H1 (cell line): ENCODE data around the gene BTK. TPM values are rescaled to one million over a fixed set of nuclear protein-coding genes. Genes with fewer than 3 reads are reported as not detected.

Experiments used
- CTCF ChIA-PET: fragments of 300-600 bp; sonication (Branson Sonifier 250); formaldehyde crosslinking; loops from one replicate; lab custom pipeline; 2021; ENCODE audit not compliant: partially characterized antibody; lab: Charles Lee
- POLR2A ChIA-PET: fragments of 300-600 bp; sonication (Branson Sonifier 250); formaldehyde crosslinking; loops from one replicate; lab custom pipeline; 2021; ENCODE audit warnings: inconsistent platforms; ENCODE audit not compliant: partially characterized antibody; lab: Charles Lee
- DNase-seq, 2 experiments: peaks; one replicate each; pipeline versions ENCODE4 v3.0.0 to v3.0.0-alpha.2; 2010 to 2022; ENCODE audit warnings: low spot score in 2 of 2, low read depth in 1 of 2, mixed read lengths in 1 of 2
- FAIRE-seq: peaks from 2 replicates; lab custom pipeline; 2011; peaks lifted over from hg19 to GRCh38; lab: Jason Lieb, UNC
- H2AFZ ChIP-seq: 2 replicates; pipeline ENCODE4 v1.8.1; 2012; ENCODE audit warnings: low read length, inconsistent platforms
- H2AK5ac ChIP-seq: 2 replicates; pipeline ENCODE4 v1.6.1; 2013; ENCODE audit warnings: low read depth, low read length
- H2BK120ac ChIP-seq: replicated peaks from 2 replicates; pipeline ENCODE3; 2013; ENCODE audit warnings: low read depth, low read length, inconsistent platforms
- H2BK12ac ChIP-seq: 2 replicates; pipeline ENCODE4 v1.6.1; 2013; ENCODE audit warnings: low read depth, low read length
- H2BK15ac ChIP-seq: 2 replicates; pipeline ENCODE4 v1.6.1; 2013; ENCODE audit warnings: low read length
- H2BK20ac ChIP-seq: 2 replicates; pipeline ENCODE4 v1.6.1; 2013; ENCODE audit warnings: low read length
- H2BK5ac ChIP-seq: 2 replicates; pipeline ENCODE4 v1.6.1; 2013; ENCODE audit warnings: low read depth, low read length
- H3K14ac ChIP-seq: 2 replicates; pipeline ENCODE4 v1.6.1; 2013; ENCODE audit warnings: inconsistent platforms; ENCODE audit not compliant: insufficient read length
- H3K18ac ChIP-seq: 2 replicates; pipeline ENCODE4 v1.6.1; 2013; ENCODE audit warnings: low read length; ENCODE audit errors: extremely low read depth
- H3K23ac ChIP-seq: 2 replicates; pipeline ENCODE4 v1.6.1; 2013; ENCODE audit warnings: inconsistent platforms; ENCODE audit not compliant: insufficient read length
- H3K23me2 ChIP-seq: 2 replicates; pipeline ENCODE4 v1.6.1; 2013; ENCODE audit warnings: low read depth, low read length
- H3K27ac ChIP-seq: 2 replicates; pipeline ENCODE4 v1.6.1; 2011; ENCODE audit warnings: low read depth, low read length, inconsistent platforms
- H3K27me3 ChIP-seq, 4 experiments: replicated peaks in 1 of 4; 1 replicate in 1 of 4; 2 replicates in 3 of 4; pipeline versions ENCODE4 v1.6.1 to v1.8.1; 2011 to 2013; ENCODE audit warnings: low read length in 3 of 4, mild to moderate bottlenecking in 3 of 4, inconsistent platforms in 2 of 4, mixed read lengths in 2 of 4, moderate library complexity in 1 of 4; ENCODE audit not compliant: control insufficient read depth in 3 of 4, insufficient read depth in 3 of 4; ENCODE audit errors: extremely low read depth in 1 of 4
- H3K36me3 ChIP-seq, 4 experiments: 2 replicates each; pipeline versions ENCODE4 v1.6.1 to v1.8.1; 2011 to 2013; ENCODE audit warnings: mild to moderate bottlenecking in 4 of 4, low read length in 3 of 4, moderate library complexity in 2 of 4, control low read depth in 1 of 4, inconsistent platforms in 1 of 4; ENCODE audit not compliant: insufficient read depth in 4 of 4, control insufficient read depth in 2 of 4
- H3K4ac ChIP-seq: replicated peaks from 2 replicates; pipeline ENCODE3; 2013; ENCODE audit warnings: low read length, low read depth, mixed read lengths, inconsistent platforms; ENCODE audit not compliant: insufficient read length
- H3K4me1 ChIP-seq, 4 experiments: replicated peaks in 1 of 4; 1 replicate in 1 of 4; 2 replicates in 3 of 4; pipeline versions ENCODE4 v1.6.1 to v1.8.1; 2011 to 2013; ENCODE audit warnings: low read length in 3 of 4, inconsistent platforms in 2 of 4, mixed read lengths in 1 of 4; ENCODE audit not compliant: insufficient read depth in 4 of 4, control insufficient read depth in 3 of 4
- H3K4me2 ChIP-seq, 2 experiments: 2 replicates each; pipeline versions ENCODE4 v1.6.1 to v1.8.1; 2011 to 2013; ENCODE audit warnings: low read depth in 2 of 2, low read length in 2 of 2, control low read depth in 1 of 2, inconsistent platforms in 1 of 2, mild to moderate bottlenecking in 1 of 2; ENCODE audit not compliant: insufficient read depth in 1 of 2
- H3K4me3 ChIP-seq, 4 experiments: fragments of 200-600, 300-600 bp in 1 of 4; sonication (generic), shearing (Covaris generic), sonication (Bioruptor Twin) in 1 of 4; 2 replicates each; pipeline versions ENCODE4 v1.5.1 to v1.8.1; 2011 to 2016; ENCODE audit warnings: low read length in 4 of 4, low read depth in 3 of 4, control low read depth in 2 of 4, inconsistent platforms in 2 of 4, mild to moderate bottlenecking in 2 of 4, mixed read lengths in 1 of 4, moderate library complexity in 1 of 4; ENCODE audit not compliant: insufficient read depth in 2 of 4; ENCODE audit errors: extremely low read depth in 1 of 4
- H3K56ac ChIP-seq: replicated peaks from 2 replicates; pipeline ENCODE3; 2013; ENCODE audit warnings: low read depth, mild to moderate bottlenecking, mixed read lengths, low read length, inconsistent platforms; ENCODE audit not compliant: insufficient read length
- H3K79me1 ChIP-seq: 2 replicates; pipeline ENCODE4 v1.6.1; 2013; ENCODE audit warnings: low read depth, low read length, control low read depth
- H3K79me2 ChIP-seq, 2 experiments: 2 replicates each; pipeline versions ENCODE4 v1.6.1 to v1.8.1; 2012 to 2013; ENCODE audit warnings: low read length in 2 of 2, mild to moderate bottlenecking in 2 of 2, inconsistent platforms in 1 of 2; ENCODE audit not compliant: insufficient read depth in 2 of 2, control insufficient read depth in 1 of 2
- H3K9ac ChIP-seq, 4 experiments: replicated peaks in 1 of 4; 1 replicate in 1 of 4; 2 replicates in 3 of 4; pipeline versions ENCODE4 v1.6.1 to v1.8.1; 2011 to 2013; ENCODE audit warnings: low read depth in 3 of 4, low read length in 3 of 4, control low read depth in 2 of 4, mild to moderate bottlenecking in 2 of 4, moderate library complexity in 2 of 4, inconsistent platforms in 1 of 4; ENCODE audit errors: extremely low read depth in 1 of 4
- H3K9me3 ChIP-seq, 2 experiments: 2 replicates each; pipeline versions ENCODE4 v1.6.1 to v1.8.1; 2012 to 2013; ENCODE audit warnings: mild to moderate bottlenecking in 2 of 2, moderate library complexity in 2 of 2, control low read depth in 1 of 2, inconsistent platforms in 1 of 2, low read depth in 1 of 2, low read length in 1 of 2, mixed read lengths in 1 of 2; ENCODE audit not compliant: insufficient read depth in 2 of 2
- H4K20me1 ChIP-seq, 2 experiments: replicated peaks in 1 of 2; 2 replicates each; pipeline versions ENCODE3 to v1.8.1; 2011 to 2013; ENCODE audit warnings: inconsistent platforms in 2 of 2, low read length in 2 of 2, mild to moderate bottlenecking in 1 of 2; ENCODE audit not compliant: insufficient read depth in 2 of 2, control insufficient read depth in 1 of 2
- H4K5ac ChIP-seq: 2 replicates; pipeline ENCODE4 v1.6.1; 2013; ENCODE audit warnings: low read length, low read depth, mixed read lengths, inconsistent platforms; ENCODE audit not compliant: insufficient read length
- H4K8ac ChIP-seq: 2 replicates; pipeline ENCODE4 v1.8.0; 2013; ENCODE audit warnings: mild to moderate bottlenecking, moderate library complexity, low read length, inconsistent platforms; ENCODE audit not compliant: insufficient read depth; ENCODE audit errors: extremely low read depth
- H4K91ac ChIP-seq: replicated peaks from 2 replicates; pipeline ENCODE3; 2013; ENCODE audit warnings: low read length, mixed read lengths, inconsistent platforms; ENCODE audit not compliant: insufficient read length
- BRCA1 ChIP-seq: IDR thresholded peaks from 2 replicates; pipeline ENCODE4 v1.6.1; 2012; ENCODE audit warnings: low read depth, low read length, improper control_type of control experiment
- CEBPB ChIP-seq: IDR thresholded peaks from 2 replicates; pipeline ENCODE4 v1.6.1; 2012; ENCODE audit warnings: low read depth, low read length
- CHD1 ChIP-seq: IDR thresholded peaks from 2 replicates; pipeline ENCODE4 v1.6.1; 2012; ENCODE audit warnings: low read depth, low read length, improper control_type of control experiment
- EP300 ChIP-seq, 2 experiments: IDR thresholded peaks; 1 replicate in 1 of 2; 2 replicates in 1 of 2; pipeline ENCODE4 v1.6.1; 2011 to 2012; ENCODE audit warnings: low read depth in 2 of 2, low read length in 2 of 2, mild to moderate bottlenecking in 2 of 2, borderline replicate concordance in 1 of 2, inconsistent platforms in 1 of 2, moderate library complexity in 1 of 2
- JUN ChIP-seq: IDR thresholded peaks from 2 replicates; pipeline ENCODE4 v1.6.1; 2011; ENCODE audit warnings: low read depth, mild to moderate bottlenecking, improper control_type of control experiment, low read length
- MAFK ChIP-seq: IDR thresholded peaks from 2 replicates; pipeline ENCODE4 v1.6.1; 2012; ENCODE audit warnings: low read depth, mild to moderate bottlenecking, improper control_type of control experiment, low read length
- NRF1 ChIP-seq: IDR thresholded peaks from 2 replicates; pipeline ENCODE4 v1.6.1; 2011; ENCODE audit warnings: mild to moderate bottlenecking, low read depth, low read length, improper control_type of control experiment
- POLR2A ChIP-seq, 2 experiments: IDR thresholded peaks; 1 replicate in 1 of 2; 2 replicates in 1 of 2; pipeline ENCODE4 v1.6.1; 2011; ENCODE audit warnings: low read depth in 2 of 2, low read length in 2 of 2, mild to moderate bottlenecking in 2 of 2; ENCODE audit errors: control extremely low read depth in 1 of 2
- RAD21 ChIP-seq, 2 experiments: IDR thresholded peaks in 1 of 2; conservative IDR thresholded peaks in 1 of 2; 2 replicates each; pipeline ENCODE4 v1.6.1; 2011; ENCODE audit warnings: low read depth in 2 of 2, low read length in 2 of 2, improper control_type of control experiment in 1 of 2, inconsistent platforms in 1 of 2, mild to moderate bottlenecking in 1 of 2, moderate library complexity in 1 of 2
- TAF1 ChIP-seq: IDR thresholded peaks from 2 replicates; pipeline ENCODE4 v1.6.1; 2011; ENCODE audit warnings: mild to moderate bottlenecking, low read depth, low read length
- TAF7 ChIP-seq: optimal IDR thresholded peaks from 2 replicates; pipeline ENCODE3; 2011; ENCODE audit warnings: low read depth, mild to moderate bottlenecking, inconsistent platforms, low read length, moderate library complexity, borderline replicate concordance
- TCF12 ChIP-seq: IDR thresholded peaks from 2 replicates; pipeline ENCODE4 v1.6.1; 2011; ENCODE audit warnings: low read depth, mild to moderate bottlenecking, low read length
- polyA plus RNA-seq, 7 experiments: library from polyadenylated mRNA; depleted of rRNA in 3 of 7; stranded (reverse) in 5 of 7; unstranded in 2 of 7; fragments of >200 nt in 5 of 7; fragments of 200-250 nt in 2 of 7; gene quantifications; 1 replicate in 5 of 7; 2 replicates in 1 of 7; 4 replicates in 1 of 7; pipeline versions ENCODE4 v1.2.1 to v1.2.3, GENCODE V29; 2011 to 2013; ENCODE audit warnings: missing spikeins in 2 of 7, mixed read lengths in 2 of 7
- total RNA-seq: library from RNA; stranded (reverse); fragmentation: NEBNext Ultra II Directional; extraction: Animal tissue kit (Norgen Biotek cat#: 25700); gene quantifications from 2 replicates; pipeline ENCODE4 v1.2.1, GENCODE V29; 2021

The BTK gene
- total and polyA plus RNA-seq, 2 of the 8 experiments (the other 6 are each of a cell fraction or from before 2014, with no cell fraction given) = 0.06 to 0.20 TPM

DNA sequence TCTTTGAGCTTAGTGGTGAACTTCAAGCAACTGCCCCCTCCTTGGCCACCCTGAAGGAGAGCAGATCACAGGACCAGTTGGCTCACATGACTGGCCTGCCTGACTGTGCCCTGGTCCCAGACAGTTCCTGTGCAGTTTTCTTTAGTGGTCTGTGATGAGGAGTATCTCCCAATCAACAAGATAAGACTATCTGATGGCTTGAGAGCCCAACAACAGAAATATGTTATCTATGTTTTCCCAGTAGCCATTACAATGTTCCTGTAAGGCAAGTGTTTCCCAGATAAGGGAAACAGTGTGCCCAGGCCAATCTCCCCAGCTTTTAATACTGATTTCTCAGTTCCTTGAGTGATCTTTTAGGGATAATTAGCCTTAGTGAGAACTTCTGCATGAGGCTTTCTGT, 23.2 kb downstream of the BTK start:
- H3K14ac ChIP-seq = no peak overlapping the region
- no peak overlapping the region for H2BK12ac ChIP-seq
- H3K4me2 ChIP-seq = no peak overlapping the region
- H3K9ac ChIP-seq = no peak overlapping the region
- no peaks in the 10 kb centered on the region for H3K23me2 ChIP-seq
- no peak overlapping the region for H3K27ac ChIP-seq
- H2BK20ac ChIP-seq = no peak overlapping the region
- H4K91ac ChIP-seq = no peak overlapping the region
- no peak overlapping the region for H4K5ac ChIP-seq
- no peak overlapping the region for H2BK15ac ChIP-seq
- H3K4me3 ChIP-seq = no peak overlapping the region
- H3K79me1 ChIP-seq = no peaks in the 10 kb centered on the region
- no peaks in the 10 kb centered on the region for H3K9me3 ChIP-seq
- no peak for TF ChIP-seq RAD21 (IDR thresholded peaks at IDR 0.05 in 1 of 2, conservative IDR thresholded peaks at IDR 0.05 in 1 of 2; ENCODE audit: low read depth in 2 of 2, low read length in 2 of 2)
- no peak for TF ChIP-seq TAF7
- TF ChIP-seq CHD1 = no peak
- TF ChIP-seq MAFK = no peak
- TF ChIP-seq CEBPB = no peak
- TF ChIP-seq JUN = no peak
- TF ChIP-seq NRF1 = no peak
- no peak for TF ChIP-seq BRCA1
- TF ChIP-seq POLR2A (IDR thresholded peaks at IDR 0.05; ENCODE audit: control extremely low read depth in 1 of 2, low read depth in 2 of 2, low read length in 2 of 2) = no peak
- TF ChIP-seq TAF1 = no peak
- no peak for TF ChIP-seq TCF12
- no peak for TF ChIP-seq EP300 (IDR thresholded peaks at IDR 0.05; ENCODE audit: borderline replicate concordance in 1 of 2, low read depth in 2 of 2, low read length in 2 of 2)
- no peaks in the 10 kb centered on the region for H3K79me2 ChIP-seq
- no peak overlapping the region for H3K23ac ChIP-seq
- FAIRE-seq = no peak
- no peak overlapping the region for H4K8ac ChIP-seq
- H3K4ac ChIP-seq = no peak overlapping the region
- H3K18ac ChIP-seq = no peak overlapping the region
- DNase-seq = no peak
- H4K20me1 ChIP-seq = no peaks in the 10 kb centered on the region
- no peaks in the 10 kb centered on the region for H3K27me3 ChIP-seq
- H3K36me3 ChIP-seq = no peaks in the 10 kb centered on the region
- H3K56ac ChIP-seq = no peak overlapping the region
- no peaks in the 10 kb centered on the region for H3K4me1 ChIP-seq
- ChIA-PET POLR2A (no interaction called here), CTCF (no interaction called here)
- no peak overlapping the region for H2AK5ac ChIP-seq
- H2BK5ac ChIP-seq = no peak overlapping the region
- H2BK120ac ChIP-seq = no peak overlapping the region
- no peak overlapping the region for H2AFZ ChIP-seq
